Sigmoid colon (tissue), 7 donors: ENCODE data around the gene TSNAXIP1. TPM values are rescaled to one million over a fixed set of nuclear protein-coding genes. Genes with fewer than 3 reads are reported as not detected.
"Not testable (repeated sequence)": the region's sequence is repeated elsewhere in the genome, so short reads cannot be mapped to it uniquely, and the experiment has no call there.

Experiments
- DNase-seq: peaks from one replicate; pipeline ENCODE4 v3.0.0-alpha.2; 2019
- H3K27ac ChIP-seq, 4 donors: fragments of 200-600 bp; sonication (generic); one replicate each; pipeline ENCODE4 v1.5.1; 2016 to 2019; ENCODE audit warnings: mild to moderate bottlenecking in 1 of 4
- H3K27me3 ChIP-seq, 3 donors: fragments of 200-600 bp; sonication (generic); one replicate each; pipeline ENCODE4 v1.5.1; 2019; ENCODE audit warnings: mild to moderate bottlenecking in 1 of 3
- H3K36me3 ChIP-seq, 4 donors: fragments of 200-600 bp; sonication (generic); one replicate each; pipeline ENCODE4 v1.5.1; 2016 to 2019
- H3K4me1 ChIP-seq, 4 donors: fragments of 200-600 bp; sonication (generic); one replicate each; pipeline ENCODE4 v1.5.1; 2017 to 2019
- H3K4me3 ChIP-seq, 4 donors: fragments of 200-600 bp; sonication (generic); one replicate each; pipeline ENCODE4 v1.5.1; 2017 to 2019; ENCODE audit warnings: mild to moderate bottlenecking in 2 of 4, moderate library complexity in 1 of 4
- H3K9me3 ChIP-seq, 4 donors: fragments of 200-600 bp in 3 of 4; sonication (generic) in 3 of 4; one replicate each; pipeline versions ENCODE4 v1.5.1 to v1.6.1; 2013 to 2019
- EP300 ChIP-seq, 4 donors: sonication (generic); formaldehyde crosslinking; IDR thresholded peaks; one replicate each; pipeline ENCODE4 v1.6.1; 2017; ENCODE audit warnings: antibody characterized with exemption in 4 of 4
- POLR2A ChIP-seq, 2 donors: fragments of 450-650 bp; IDR thresholded peaks; one replicate each; pipeline ENCODE4 v1.6.1; 2016; ENCODE audit warnings: antibody characterized with exemption in 2 of 2, mild to moderate bottlenecking in 2 of 2, moderate library complexity in 2 of 2
- POLR2AphosphoS5 ChIP-seq, 4 donors: sonication (generic); formaldehyde crosslinking; IDR thresholded peaks; one replicate each; pipeline ENCODE4 v1.6.1; 2017; ENCODE audit warnings: antibody characterized with exemption in 4 of 4
- WGBS, 2 donors: extraction: QIAGEN DNeasy Blood & Tissue Kit; methylation state at CpG; one replicate each; pipeline ENCODE4 v1.1.7; 2013; 5-methylcytosine and 5-hydroxymethylcytosine counted together
- intact Hi-C: fragments of 100-400 bp; cut with DNase I; formaldehyde crosslinking; loops from one replicate; pipeline ENCODE4 v1.15.1; 2023
- polyA plus RNA-seq, 3 donors: library from polyadenylated mRNA; stranded (reverse); fragments of 200-250 nt; gene quantifications; one replicate each; pipeline ENCODE4 v1.2.3, GENCODE V29; 2013
- total RNA-seq, 4 donors: library from RNA; depleted of rRNA; stranded (reverse); fragments of >200 nt; gene quantifications; one replicate each; pipeline ENCODE4 v1.1.0, GENCODE V29; 2016
- TF ChIP-seq, protein P1 (sequence below), 4 experiments: fragments of 450-650 bp in 3 of 4; fragments of 200-600 bp in 1 of 4; IDR thresholded peaks; one replicate each; pipeline ENCODE4 v1.5.1; 2016 to 2019; ENCODE audit warnings: antibody characterized with exemption in 4 of 4, mild to moderate bottlenecking in 3 of 4, moderate library complexity in 2 of 4
- donor health status: healthy with polysubstance abuse.
- donor health status: Bipolar disorder and iron deficiency.
- donor health status: healthy.

TSNAXIP1 gene
- total and polyA plus RNA-seq, 7 donors = 0.60 to 2.9 (median 1.4) TPM; not detected in 1

DNA sequence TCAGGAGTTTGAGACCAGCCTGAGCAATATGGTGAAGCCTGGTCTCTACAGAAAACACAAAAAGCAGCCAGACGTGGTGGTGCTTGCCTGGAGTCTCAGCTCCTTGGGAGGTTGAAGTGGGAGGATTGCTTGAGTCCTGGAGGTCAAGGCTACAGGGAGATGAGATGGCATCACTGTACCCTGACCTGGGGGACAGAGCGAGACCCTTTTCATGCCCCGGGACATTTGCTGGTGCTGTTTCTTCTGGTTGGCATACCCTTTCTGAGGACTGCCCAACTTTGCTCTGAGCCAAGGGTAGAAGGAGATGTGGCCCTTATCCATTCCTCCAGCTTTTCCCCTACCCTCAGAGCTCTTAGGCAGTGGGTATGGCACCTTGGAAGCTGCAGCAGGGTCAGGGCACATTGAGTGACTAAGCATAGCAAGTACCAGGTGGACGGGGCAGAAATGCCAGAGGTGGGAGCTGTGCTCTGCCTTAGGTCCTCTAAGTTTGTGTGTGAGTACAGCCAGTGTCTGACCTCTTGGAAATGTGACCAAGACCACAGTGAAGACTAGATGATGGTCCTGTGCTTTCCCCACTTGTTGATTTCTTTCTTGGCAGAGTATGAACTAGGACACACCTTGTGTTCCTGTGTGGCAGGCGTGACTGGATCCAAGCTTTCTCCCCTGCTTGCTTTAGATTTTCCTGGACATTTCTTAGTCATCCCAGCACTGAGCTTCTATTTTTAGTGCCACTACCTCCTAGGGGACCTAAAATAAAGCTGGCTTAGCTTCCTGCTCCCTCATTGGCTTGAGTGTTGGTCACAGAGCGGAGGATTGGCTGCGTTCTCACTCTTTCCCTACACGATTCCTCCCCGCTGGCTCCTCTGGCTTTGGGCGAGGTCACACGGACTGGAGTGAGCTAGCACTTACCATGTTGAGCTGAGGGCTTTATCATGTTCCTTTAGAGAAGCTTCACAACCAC lies 56.2 kb downstream of the TSNAXIP1 start:
- Histone ChIP-seq H3K4me1 (peaks cover 0 to 39% (median 28%) of the 10 kb centered on the region in 4 donors), H3K4me3 (no peak overlapping the region)
- intact Hi-C loops = no loop called here

DNA sequence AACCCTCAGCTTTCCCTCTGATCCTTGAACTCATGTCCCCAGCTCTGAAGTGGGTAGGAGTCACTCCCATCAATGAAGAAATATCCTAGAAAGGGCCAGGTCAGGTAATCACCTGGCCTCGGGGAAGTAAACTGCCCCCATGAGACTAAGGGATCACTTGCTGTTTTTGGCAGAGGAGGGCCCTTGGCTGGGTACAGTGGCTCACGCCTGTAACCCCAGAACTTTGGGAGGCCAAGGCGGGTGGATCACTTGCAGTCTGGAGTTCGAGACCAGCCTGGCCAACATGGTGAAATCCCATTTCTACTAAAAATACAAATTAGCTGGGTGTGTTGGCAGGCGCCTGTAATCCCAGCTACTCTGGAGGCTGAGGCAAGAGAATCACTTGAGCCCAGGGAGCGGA lies 57.4 kb downstream of the TSNAXIP1 start:
- DNase-seq, H3K4me3 ChIP-seq, intact Hi-C loops, H3K9me3 ChIP-seq, H3K27me3 ChIP-seq: not testable (repeated sequence)
- peaks cover 0 to 34% (median 22%) of the 10 kb centered on the region in 4 donors for H3K4me1 ChIP-seq
- H3K36me3 ChIP-seq = peaks cover 0 to 40% (median 26%) of the 10 kb centered on the region in 4 donors
- 96 to 98% methylated on average over 6 of the region's 6 CpGs for WGBS, 2 donors
- peak overlapping the region in 3 of 4 donors; percentile 65 to 88 (median 77) for H3K27ac ChIP-seq

More for the DNA sequence above, 56.2 kb downstream of the TSNAXIP1 start:
- H3K9me3 ChIP-seq = no peaks in the 10 kb centered on the region
- peak overlapping the region; percentile 60 to 88 (median 71) for H3K27ac ChIP-seq
- no peaks in the 10 kb centered on the region for H3K27me3 ChIP-seq
- peak; percentile 85 for DNase-seq
- no peak for TF ChIP-seq POLR2AphosphoS5 (IDR thresholded peaks at IDR 0.05)
- TF ChIP-seq EP300 (IDR thresholded peaks at IDR 0.05) = no peak
- no peak for TF ChIP-seq POLR2A (IDR thresholded peaks at IDR 0.05)
- peaks cover 0 to 29% (median 18%) of the 10 kb centered on the region in 4 donors for H3K36me3 ChIP-seq
- 86 to 88% methylated on average over 11 of the region's 11 CpGs for WGBS, 2 donors

DNA sequence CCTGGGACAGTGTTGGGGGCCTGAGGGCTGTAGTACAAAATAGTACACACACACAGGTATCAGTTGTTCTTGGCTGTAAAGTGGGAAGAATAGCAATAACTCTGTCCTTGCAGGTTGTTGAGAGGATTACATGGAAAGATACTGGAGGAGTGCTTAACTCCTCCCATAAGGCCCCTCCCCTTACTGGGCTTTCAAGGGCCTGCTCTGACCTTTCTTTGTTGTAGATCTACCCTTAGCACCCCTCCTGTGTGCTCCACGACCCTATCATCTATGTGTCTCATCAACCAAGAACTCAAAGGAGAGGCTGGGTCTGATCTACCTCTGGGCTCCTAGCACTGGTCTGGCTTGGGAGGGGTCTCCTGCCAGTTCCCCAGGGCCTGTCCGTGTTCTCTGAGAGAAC lies 57.9 kb downstream of the TSNAXIP1 start:
- DNase-seq = no peak
- intact Hi-C loops = no loop called here
- WGBS, 2 donors = 84 to 88% methylated on average over 2 of the region's 2 CpGs
- Histone ChIP-seq H3K9me3 (no peaks in the 10 kb centered on the region), H3K36me3 (peaks cover 0 to 46% (median 26%) of the 10 kb centered on the region in 4 donors), H3K4me3 (no peak overlapping the region), H3K27me3 (no peaks in the 10 kb centered on the region), H3K4me1 (peaks cover 0 to 34% (median 22%) of the 10 kb centered on the region in 4 donors), H3K27ac (peak overlapping the region in 1 of 4 donors; percentile 0)
- no peak for TF ChIP-seq POLR2A (IDR thresholded peaks at IDR 0.05)
- no peak for TF ChIP-seq POLR2AphosphoS5 (IDR thresholded peaks at IDR 0.05)
- no peak for TF ChIP-seq EP300 (IDR thresholded peaks at IDR 0.05)
- TF ChIP-seq, protein P1, sequence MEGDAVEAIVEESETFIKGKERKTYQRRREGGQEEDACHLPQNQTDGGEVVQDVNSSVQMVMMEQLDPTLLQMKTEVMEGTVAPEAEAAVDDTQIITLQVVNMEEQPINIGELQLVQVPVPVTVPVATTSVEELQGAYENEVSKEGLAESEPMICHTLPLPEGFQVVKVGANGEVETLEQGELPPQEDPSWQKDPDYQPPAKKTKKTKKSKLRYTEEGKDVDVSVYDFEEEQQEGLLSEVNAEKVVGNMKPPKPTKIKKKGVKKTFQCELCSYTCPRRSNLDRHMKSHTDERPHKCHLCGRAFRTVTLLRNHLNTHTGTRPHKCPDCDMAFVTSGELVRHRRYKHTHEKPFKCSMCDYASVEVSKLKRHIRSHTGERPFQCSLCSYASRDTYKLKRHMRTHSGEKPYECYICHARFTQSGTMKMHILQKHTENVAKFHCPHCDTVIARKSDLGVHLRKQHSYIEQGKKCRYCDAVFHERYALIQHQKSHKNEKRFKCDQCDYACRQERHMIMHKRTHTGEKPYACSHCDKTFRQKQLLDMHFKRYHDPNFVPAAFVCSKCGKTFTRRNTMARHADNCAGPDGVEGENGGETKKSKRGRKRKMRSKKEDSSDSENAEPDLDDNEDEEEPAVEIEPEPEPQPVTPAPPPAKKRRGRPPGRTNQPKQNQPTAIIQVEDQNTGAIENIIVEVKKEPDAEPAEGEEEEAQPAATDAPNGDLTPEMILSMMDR (IDR thresholded peaks at IDR 0.05) = no peak

DNA sequence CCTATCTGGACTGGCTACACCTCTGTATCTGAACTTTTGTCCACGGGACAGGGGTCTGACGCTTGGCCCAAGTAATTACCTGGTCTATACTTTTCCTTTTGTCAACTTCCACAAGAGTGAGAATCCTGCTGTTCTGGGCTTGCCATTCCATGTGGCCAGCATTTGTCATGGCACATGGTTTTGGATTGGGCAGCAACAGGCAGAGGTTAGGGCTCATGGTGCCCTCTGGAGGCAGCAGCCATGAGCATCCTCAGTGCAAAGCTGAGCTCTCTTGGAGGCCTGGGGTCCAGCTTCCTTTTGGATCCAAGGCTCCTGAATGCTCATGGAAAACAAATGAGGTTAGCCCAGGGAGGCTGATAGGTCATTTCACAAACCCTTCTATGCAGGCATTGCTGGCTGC lies 58.6 kb downstream of the TSNAXIP1 start:
- Histone ChIP-seq H3K36me3 (peaks cover 0 to 53% (median 24%) of the 10 kb centered on the region in 4 donors), H3K4me3 (no peak overlapping the region), H3K4me1 (peaks cover 0 to 34% (median 22%) of the 10 kb centered on the region in 4 donors), H3K27ac (no peak overlapping the region), H3K27me3 (no peaks in the 10 kb centered on the region), H3K9me3 (no peaks in the 10 kb centered on the region)
- no peak for TF ChIP-seq POLR2A (IDR thresholded peaks at IDR 0.05)
- TF ChIP-seq POLR2AphosphoS5 (IDR thresholded peaks at IDR 0.05) = no peak
- TF ChIP-seq EP300 (IDR thresholded peaks at IDR 0.05) = no peak
- TF ChIP-seq, protein P1 (IDR thresholded peaks at IDR 0.05) = no peak
- intact Hi-C loops = no loop called here
- WGBS, 2 donors = 93 to 97% methylated on average over 2 of the region's 2 CpGs
- DNase-seq = no peak

DNA sequence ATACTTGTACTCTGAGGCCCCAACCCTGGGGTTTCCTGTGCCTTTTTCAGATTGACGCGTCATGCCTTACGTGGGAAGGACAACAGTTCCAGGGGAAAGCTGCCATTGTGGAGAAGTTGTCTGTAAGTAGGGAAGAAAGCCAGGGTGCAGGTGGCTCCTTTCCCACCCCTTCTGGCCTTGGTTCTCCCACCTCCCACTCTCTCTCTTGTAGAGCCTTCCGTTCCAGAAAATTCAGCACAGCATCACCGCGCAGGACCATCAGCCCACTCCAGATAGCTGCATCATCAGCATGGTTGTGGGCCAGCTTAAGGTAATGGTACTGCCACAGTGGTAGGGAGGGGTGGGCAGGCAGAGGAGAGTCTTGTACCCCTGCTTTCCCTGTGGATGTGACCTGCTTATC lies 61.6 kb downstream of the TSNAXIP1 start:
- 97 to 98% methylated on average over 6 of the region's 6 CpGs for WGBS, 2 donors
- DNase-seq = no peak
- peaks cover 0 to 68% (median 22%) of the 10 kb centered on the region in 4 donors for H3K36me3 ChIP-seq
- H3K9me3 ChIP-seq = no peaks in the 10 kb centered on the region
- intact Hi-C loops = no loop called here
- H3K27ac ChIP-seq = no peak overlapping the region
- H3K27me3 ChIP-seq = no peaks in the 10 kb centered on the region
- H3K4me1 ChIP-seq = peaks cover 0 to 14% (median 13%) of the 10 kb centered on the region in 4 donors
- TF ChIP-seq POLR2AphosphoS5 (IDR thresholded peaks at IDR 0.05) (no peak), EP300 (IDR thresholded peaks at IDR 0.05) (no peak), POLR2A (IDR thresholded peaks at IDR 0.05) (no peak)
- TF ChIP-seq, protein P1 (IDR thresholded peaks at IDR 0.05) = no peak
- H3K4me3 ChIP-seq = no peak overlapping the region
